HepG2 (cell line): ENCODE data around the gene SEPHS2. TPM values are rescaled to one million over a fixed set of nuclear protein-coding genes. Genes with fewer than 3 reads are reported as not detected.

ENCODE experiments used
- ATAC-seq: fragments of 200-7000 bp; cut with Tn5 transposase; 3 replicates; pipeline ENCODE4 v1.9.1; 2020; ENCODE audit warnings: mild to moderate bottlenecking, moderate library complexity
- BruUV-seq: library from RNA; stranded (reverse); fragments of 400-500 nt; replicated peaks from 2 replicates; lab custom pipeline; 2021; lab: Mats Ljungman, UMichigan
- CTCF ChIA-PET: fragments of 300-600 bp; formaldehyde crosslinking; extraction: SDS; loops from one replicate; lab custom pipeline; 2021; ENCODE audit warnings: low total read pairs, inconsistent platforms, low intra/inter-chr PET ratio; lab: Yijun Ruan, JAX
- POLR2A ChIA-PET: fragments of 350-600 bp; sonication (Branson Sonifier 250); formaldehyde crosslinking; loops from one replicate; lab custom pipeline; 2020; ENCODE audit warnings: antibody characterized with exemption, inconsistent platforms; lab: Yijun Ruan, JAX
- DNase-seq: peaks from one replicate; pipeline ENCODE4 v3.0.0-alpha.2; 2015; ENCODE audit warnings: low spot score
- FAIRE-seq: peaks from 3 replicates; lab custom pipeline; 2011; peaks lifted over from hg19 to GRCh38; lab: Jason Lieb, UNC
- H2AFZ ChIP-seq: one replicate; pipeline ENCODE4 v1.6.1; 2011; ENCODE audit warnings: low read length, inconsistent platforms
- H3K27ac ChIP-seq: fragments of 300-600 bp; 3 replicates; pipeline ENCODE4 v1.8.0; 2011; ENCODE audit warnings: mixed run types, mild to moderate bottlenecking, mixed read lengths, low read length, inconsistent platforms; ENCODE audit not compliant: insufficient read depth; ENCODE audit errors: extremely low read length
- H3K27me3 ChIP-seq, 2 experiments: fragments of 200-600 bp in 1 of 2; 2 replicates in 1 of 2; 3 replicates in 1 of 2; pipeline versions ENCODE4 v1.6.0 to v1.8.0; 2011; ENCODE audit warnings: low read length in 2 of 2, mild to moderate bottlenecking in 2 of 2, moderate library complexity in 2 of 2, inconsistent platforms in 1 of 2; ENCODE audit not compliant: insufficient read depth in 2 of 2, control insufficient read depth in 1 of 2
- H3K36me3 ChIP-seq, 2 experiments: fragments of 200-600 bp in 1 of 2; replicated peaks in 1 of 2; 2 replicates in 1 of 2; 3 replicates in 1 of 2; pipeline versions ENCODE4 v1.5.1 to v1.8.0; 2011; ENCODE audit warnings: low read length in 2 of 2, inconsistent platforms in 1 of 2; ENCODE audit not compliant: insufficient read depth in 2 of 2, control insufficient read depth in 1 of 2
- H3K4me1 ChIP-seq: 2 replicates; pipeline ENCODE4 v1.5.1; 2012; ENCODE audit warnings: low read length, inconsistent platforms; ENCODE audit not compliant: insufficient read depth
- H3K4me2 ChIP-seq: 2 replicates; pipeline ENCODE4 v1.6.0; 2011; ENCODE audit warnings: low read depth, low read length, inconsistent platforms
- H3K4me3 ChIP-seq, 3 experiments: fragments of 200-600 bp in 1 of 3; sonication (generic), shearing (Covaris generic) in 1 of 3; replicated peaks in 1 of 3; 2 replicates each; pipeline ENCODE4 v1.5.1; 2011 to 2016; ENCODE audit warnings: low read length in 3 of 3, inconsistent platforms in 2 of 3, low read depth in 2 of 3, mild to moderate bottlenecking in 2 of 3, control low read depth in 1 of 3, mixed read lengths in 1 of 3; ENCODE audit not compliant: insufficient read depth in 1 of 3
- H3K79me2 ChIP-seq: one replicate; pipeline ENCODE4 v1.6.1; 2011; ENCODE audit warnings: low read length, inconsistent platforms; ENCODE audit not compliant: insufficient read depth
- H3K9ac ChIP-seq: 2 replicates; pipeline ENCODE4 v1.6.0; 2011; ENCODE audit warnings: mild to moderate bottlenecking, low read depth, low read length, inconsistent platforms; ENCODE audit not compliant: insufficient read depth
- H3K9me3 ChIP-seq: 2 replicates; pipeline ENCODE4 v1.5.1; 2012; ENCODE audit warnings: mild to moderate bottlenecking, low read length
- H4K20me1 ChIP-seq: 2 replicates; pipeline ENCODE4 v1.6.0; 2011; ENCODE audit warnings: inconsistent platforms, mild to moderate bottlenecking, low read length, moderate library complexity; ENCODE audit not compliant: insufficient read depth
- AKAP8 ChIP-seq: sonication (generic); formaldehyde crosslinking; IDR thresholded peaks from 2 replicates; pipeline ENCODE4 v1.5.1; 2020; ENCODE audit warnings: mild to moderate bottlenecking, missing genetic modification reagents
- ARNTL ChIP-seq: sonication (generic); formaldehyde crosslinking; IDR thresholded peaks from 2 replicates; pipeline ENCODE4 v1.4.0; 2020; ENCODE audit warnings: mild to moderate bottlenecking, missing genetic modification reagents
- CHCHD3 ChIP-seq: sonication (generic); formaldehyde crosslinking; IDR thresholded peaks from 2 replicates; pipeline ENCODE4 v1.8.0; 2022; ENCODE audit warnings: mild to moderate bottlenecking, missing genetic modification reagents, moderate library complexity
- CREM ChIP-seq, 2 experiments: sonication (generic) in 1 of 2; formaldehyde crosslinking in 1 of 2; IDR thresholded peaks; 2 replicates each; pipeline versions ENCODE4 v1.4.0 to v1.6.1; 2016 to 2020; ENCODE audit warnings: antibody characterized with exemption in 1 of 2, mild to moderate bottlenecking in 1 of 2, missing genetic modification reagents in 1 of 2
- DPF2 ChIP-seq: sonication (generic); formaldehyde crosslinking; IDR thresholded peaks from 2 replicates; pipeline ENCODE4 v1.4.0; 2020; ENCODE audit warnings: mild to moderate bottlenecking, low read depth, missing genetic modification reagents, borderline replicate concordance
- FOXA1 ChIP-seq, 2 experiments: fragments of 450-650 bp in 1 of 2; sonication (generic) in 1 of 2; formaldehyde crosslinking in 1 of 2; IDR thresholded peaks; 2 replicates each; pipeline versions ENCODE4 v1.4.0 to v1.6.1; 2016 to 2020; ENCODE audit warnings: missing genetic modification reagents in 1 of 2
- MBD4 ChIP-seq: IDR thresholded peaks from 2 replicates; pipeline ENCODE4 v1.6.1; 2012; ENCODE audit warnings: low read length, inconsistent platforms, borderline replicate concordance
- MTERF4 ChIP-seq: sonication (generic); formaldehyde crosslinking; IDR thresholded peaks from 2 replicates; pipeline ENCODE4 v1.8.0; 2023; ENCODE audit warnings: mild to moderate bottlenecking, missing genetic modification reagents
- MYNN ChIP-seq: sonication (generic); formaldehyde crosslinking; IDR thresholded peaks from 2 replicates; pipeline ENCODE4 v1.4.0; 2020; ENCODE audit warnings: mild to moderate bottlenecking, low read depth, missing genetic modification reagents
- NFYB ChIP-seq: sonication (generic); formaldehyde crosslinking; IDR thresholded peaks from 2 replicates; pipeline ENCODE4 v1.4.0; 2020; ENCODE audit warnings: missing genetic modification reagents
- PRDM10 ChIP-seq: sonication (generic); formaldehyde crosslinking; IDR thresholded peaks from 2 replicates; pipeline ENCODE4 v1.4.0; 2020; ENCODE audit warnings: low read depth, missing genetic modification reagents
- SMAD3 ChIP-seq: sonication (generic); formaldehyde crosslinking; IDR thresholded peaks from 2 replicates; pipeline ENCODE4 v1.4.0; 2020; ENCODE audit warnings: missing genetic modification reagents
- ZNF234 ChIP-seq: sonication (generic); formaldehyde crosslinking; conservative IDR thresholded peaks from 2 replicates; pipeline ENCODE4 v1.5.1; 2020; ENCODE audit warnings: mild to moderate bottlenecking, missing genetic modification reagents
- ZNF446 ChIP-seq: sonication (generic); formaldehyde crosslinking; IDR thresholded peaks from 2 replicates; pipeline ENCODE4 v1.5.0; 2020; ENCODE audit warnings: mild to moderate bottlenecking, missing genetic modification reagents
- ZNF558 ChIP-seq: sonication (generic); formaldehyde crosslinking; IDR thresholded peaks from 2 replicates; pipeline ENCODE4 v1.9.0; 2022; ENCODE audit warnings: mild to moderate bottlenecking, missing genetic modification reagents, borderline replicate concordance
- whole genome bisulfite sequencing: methylation state at CpG from one replicate; pipeline ENCODE4 v1.1.6; 2017; ENCODE audit warnings: low lambda C conversion rate; 5-methylcytosine and 5-hydroxymethylcytosine counted together
- in situ Hi-C: cut with HindIII; loops from 2 replicates; pipeline ENCODE4 v1.10.0; 2017; ENCODE audit warnings: low pct_unique_long_range_greater_than_20kb; ENCODE audit not compliant: extremely low pct_ligation_motif_present
- intact Hi-C: fragments of 100-400 bp; cut with micrococcal nuclease; formaldehyde crosslinking; loops from one replicate; pipeline ENCODE4 v1.10.0; 2022; ENCODE audit not compliant: unreplicated experiment
- polyA plus RNA-seq, 8 experiments: library from polyadenylated mRNA; depleted of rRNA in 3 of 8; stranded (reverse) in 7 of 8; unstranded in 1 of 8; fragments of >200 nt; fragmentation: Illumina TruSeq in 4 of 8; extraction: Trizol in 4 of 8; gene quantifications; 2 replicates each; pipeline versions ENCODE4 v1.2.1 to v1.2.3, GENCODE V29; 2011 to 2016; ENCODE audit warnings: low read depth in 4 of 8, missing spikeins in 1 of 8, mixed read lengths in 1 of 8; ENCODE audit not compliant: insufficient read depth in 1 of 8
- total RNA-seq, 5 experiments: library from RNA; depleted of rRNA; stranded (reverse); fragments of >200 nt; fragmentation: Illumina TruSeq; extraction: Trizol; gene quantifications; 2 replicates each; pipeline ENCODE4 v1.2.3, GENCODE V29; 2016; ENCODE audit warnings: low read depth in 1 of 5

The SEPHS2 gene
- total and polyA plus RNA-seq, 2 of the 13 experiments (the other 11 are each of a cell fraction or from before 2014, with no cell fraction given), result 20.7 to 127 TPM

GRCh38 chr16:30457256-30457655 lies 11.6 kb upstream of the SEPHS2 start:
- intact Hi-C loops, result no loop called here
- TF ChIP-seq MBD4 (no peak), MYNN (CRISPR knock-in tag) (no peak), MTERF4 (0 out of 2 replicates have a peak, but pooled peaks have one; percentile 36), ZNF446 (CRISPR knock-in tag) (0 out of 2 replicates have a peak, but pooled peaks have one; percentile 24)
- H3K4me1 ChIP-seq, result peaks cover 78% of the 10 kb centered on the region
- no peak overlapping the region for H2AFZ ChIP-seq
- H3K79me2 ChIP-seq, result no peaks in the 10 kb centered on the region
- WGBS, result 83% methylated on average over 1 of the region's 1 CpG
- no peak overlapping the region for H3K4me3 ChIP-seq
- ATAC-seq (no peak), DNase-seq (no peak), FAIRE-seq (peak; percentile 21)
- no peak overlapping the region for H3K27ac ChIP-seq
- no peaks in the 10 kb centered on the region for H3K9me3 ChIP-seq
- no peak overlapping the region for H3K4me2 ChIP-seq
- CTCF ChIA-PET, result no interaction called here
- BruUV-seq, result no TSS peak
- no peaks in the 10 kb centered on the region for H4K20me1 ChIP-seq
- no peak overlapping the region for H3K9ac ChIP-seq
- in situ Hi-C loops, result loop anchor here (5.0 kb wide), 1 partner anchor 60 kb away; no protein-coding TSS in a partner anchor
- H3K27me3 ChIP-seq, result no peaks in the 10 kb centered on the region
- POLR2A ChIA-PET, result interaction anchor here (0.6 to 1.1 kb wide), 3 partner anchors 12 to 1927 kb away, joined by 3 to 4 read pairs (median 3); no protein-coding TSS in a partner anchor
- no peaks in the 10 kb centered on the region for H3K36me3 ChIP-seq

GRCh38 chr16:30456302-30456701 lies 10.6 kb upstream of the SEPHS2 start:
- H3K27ac ChIP-seq, result no peak overlapping the region
- no TSS peak for BruUV-seq
- no peak overlapping the region for H2AFZ ChIP-seq
- FAIRE-seq (no peak), DNase-seq (no peak), ATAC-seq (no peak)
- in situ Hi-C loops, result loop anchor here (5.0 kb wide), 1 partner anchor 61 kb away; no protein-coding TSS in a partner anchor
- ChIA-PET POLR2A (no interaction called here), CTCF (no interaction called here)
- peaks cover 79% of the 10 kb centered on the region for H3K4me1 ChIP-seq
- WGBS, result 75% methylated on average over 1 of the region's 1 CpG
- H3K27me3 ChIP-seq, result no peaks in the 10 kb centered on the region
- no peak overlapping the region for H3K4me2 ChIP-seq
- no peak overlapping the region for H3K4me3 ChIP-seq
- no peaks in the 10 kb centered on the region for H3K9me3 ChIP-seq
- no peaks in the 10 kb centered on the region for H4K20me1 ChIP-seq
- intact Hi-C loops, result no loop called here
- no peak overlapping the region for H3K9ac ChIP-seq
- no peaks in the 10 kb centered on the region for H3K79me2 ChIP-seq
- H3K36me3 ChIP-seq, result no peaks in the 10 kb centered on the region
- TF ChIP-seq AKAP8 (CRISPR knock-in tag) (no peak), CHCHD3 (no peak), SMAD3 (CRISPR knock-in tag) (no peak), CREM (IDR thresholded peaks at IDR 0.05) (no peak), CREM (CRISPR knock-in tag; IDR thresholded peaks at IDR 0.05) (no peak), NFYB (CRISPR knock-in tag) (no peak), PRDM10 (CRISPR knock-in tag) (no peak), ARNTL (CRISPR knock-in tag) (no peak), ZNF558 (CRISPR knock-in tag) (no peak), ZNF234 (CRISPR knock-in tag) (no peak), FOXA1 (IDR thresholded peaks at IDR 0.05) (no peak), FOXA1 (CRISPR knock-in tag; IDR thresholded peaks at IDR 0.05) (no peak), DPF2 (no peak)
